NCI-H2081 (cell line): ENCODE results near the gene PRCP.
"Not testable (repeated sequence)": the region's sequence is repeated elsewhere in the genome, so short reads cannot be mapped to it uniquely, and the experiment has no call there.

Source experiments
- DNase-seq, 2 experiments: peaks; one replicate each; lab custom pipeline; 2025; lab: John Stamatoyannopoulos, UW

Gene PRCP

DNA sequence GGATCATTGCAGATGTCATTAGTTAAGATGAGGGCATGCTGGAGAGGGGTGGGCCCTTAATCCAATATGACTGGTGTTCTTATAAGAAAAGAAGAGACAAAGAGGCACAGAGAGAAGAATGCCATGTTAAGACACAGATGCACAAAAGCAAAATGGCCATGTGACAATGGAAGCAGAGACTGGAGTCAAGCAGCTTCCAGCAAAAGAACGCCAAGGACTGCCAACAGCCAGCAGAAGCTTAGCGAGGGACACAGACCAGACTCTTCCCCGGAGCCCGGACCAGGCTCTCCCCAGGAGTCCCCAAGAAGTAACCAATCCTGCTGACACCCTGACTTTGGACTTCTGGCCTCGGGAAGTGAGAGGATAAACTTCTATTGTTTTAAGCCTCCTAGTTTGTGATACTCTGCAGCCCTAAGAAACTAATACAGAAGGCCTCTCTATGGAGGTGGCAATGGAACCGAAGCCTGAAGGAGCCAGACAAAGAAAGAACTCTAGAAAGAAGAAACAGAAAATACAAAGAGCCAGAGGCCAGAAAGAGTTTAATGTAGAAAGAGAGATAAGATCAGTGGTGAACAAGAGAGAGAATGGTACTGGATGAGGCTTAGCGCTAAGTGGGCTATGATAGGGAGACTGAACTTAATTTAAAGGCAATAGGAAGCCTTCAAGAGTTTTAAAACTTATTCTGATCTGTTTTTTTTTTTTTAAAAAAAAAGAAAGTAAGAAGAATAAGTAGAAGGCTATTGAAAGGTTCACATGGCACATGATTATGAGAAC lies 27.7 kb downstream of the PRCP start:
- DNase-seq, result no peak

DNA sequence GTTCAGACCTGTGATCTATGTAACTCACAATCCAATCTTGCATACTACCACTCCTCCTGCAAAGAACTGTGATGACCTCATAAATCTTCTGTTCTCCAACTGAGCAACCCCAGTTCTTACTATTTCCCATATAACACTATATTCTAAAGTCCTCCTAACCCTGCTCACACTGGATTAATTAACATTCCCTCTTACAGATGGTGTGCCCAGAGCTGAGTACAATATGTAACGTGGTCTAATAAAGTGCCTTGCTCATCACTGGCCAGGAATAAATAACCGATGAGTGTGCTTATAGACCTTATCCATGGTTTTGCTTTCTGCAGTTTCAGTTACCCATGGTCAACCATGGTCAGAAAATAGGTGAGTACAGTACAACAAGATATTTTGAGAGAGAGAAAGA lies 28.6 kb downstream of the PRCP start:
- DNase-seq, result no peak

DNA sequence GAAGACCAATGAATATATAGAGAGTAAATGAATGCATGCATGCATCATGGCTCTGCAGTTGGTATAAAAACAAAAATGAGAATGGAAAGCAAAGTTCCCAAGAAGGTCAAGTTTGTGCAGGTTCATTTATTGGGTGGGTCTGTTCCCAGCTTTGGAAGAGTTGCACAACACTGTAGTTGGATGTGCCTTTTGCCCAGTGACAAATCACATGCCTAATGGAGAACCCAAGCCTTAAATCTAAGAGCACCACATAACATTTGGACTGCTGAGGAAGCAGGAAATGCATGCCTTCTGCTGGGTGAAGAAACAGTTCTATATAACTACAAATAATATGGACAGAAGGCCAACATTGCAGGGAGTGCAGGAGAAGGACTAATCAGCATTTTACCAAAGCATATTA lies 30.6 kb downstream of the PRCP start:
- no peak for DNase-seq

DNA sequence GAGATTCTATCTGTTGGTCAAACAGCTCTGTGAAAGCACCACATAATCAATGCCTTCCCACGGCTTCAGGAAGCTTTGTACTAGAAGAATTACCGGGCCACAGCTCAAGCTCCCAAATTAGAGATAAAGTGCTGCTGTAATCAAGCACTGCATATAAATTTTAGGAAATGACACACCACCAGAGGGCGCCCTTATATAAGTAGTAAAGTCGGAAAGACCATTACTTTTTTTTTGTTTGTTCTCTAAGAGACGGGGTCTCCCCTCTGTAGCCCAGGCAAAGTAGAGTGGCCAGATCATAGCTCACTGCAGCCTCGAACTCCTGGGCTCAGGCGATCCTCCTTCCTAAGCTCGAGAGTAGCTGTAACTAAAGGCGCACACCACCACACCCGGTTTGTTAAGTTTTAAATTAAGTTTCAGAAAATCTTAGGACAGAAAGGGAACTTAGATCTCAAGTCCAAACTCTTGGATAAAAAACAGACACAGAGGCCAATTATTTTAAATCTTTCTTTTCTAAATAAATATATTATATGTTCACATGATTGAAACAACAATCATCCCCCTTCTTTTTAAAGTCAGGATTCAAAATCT lies 32.6 kb downstream of the PRCP start:
- DNase-seq, result peak; percentile 71 to 82

DNA sequence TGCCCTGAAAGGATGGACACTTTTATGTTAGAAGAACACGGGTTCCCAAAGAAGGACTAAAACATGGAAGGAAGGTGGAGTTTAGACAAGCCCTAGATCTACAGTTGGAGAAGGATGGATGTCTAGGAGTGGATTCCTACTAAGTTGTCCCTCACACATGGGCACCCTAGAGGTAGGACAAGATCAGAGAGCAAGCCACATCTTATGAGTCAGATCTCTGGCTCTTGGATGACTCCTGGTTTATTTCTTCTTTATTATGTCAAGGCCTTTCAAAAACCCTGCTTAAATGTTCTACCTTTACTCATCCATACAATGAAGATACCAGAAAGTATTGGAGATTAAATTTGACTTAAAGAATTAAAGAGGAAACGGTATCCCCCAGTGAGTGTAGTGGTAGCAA lies 34.4 kb downstream of the PRCP start:
- no peak for DNase-seq

DNA sequence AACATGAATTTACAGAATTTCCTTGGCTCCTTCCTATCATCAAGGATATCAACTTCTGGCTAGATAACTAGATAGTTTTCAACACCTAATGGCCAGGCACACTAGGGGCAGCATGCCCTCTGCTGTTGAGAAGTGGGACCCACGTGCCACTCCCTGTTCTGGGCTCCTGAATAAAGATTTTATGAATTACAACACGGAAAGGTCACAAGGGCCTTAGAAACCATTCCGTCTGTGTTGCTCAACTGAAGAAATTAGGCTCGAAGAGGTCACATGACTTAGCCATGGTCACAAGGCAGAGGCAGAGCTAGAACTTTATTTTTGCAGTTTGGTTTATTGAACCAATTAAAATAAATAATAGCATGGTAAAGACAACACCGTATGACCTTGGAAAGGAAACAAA lies 36.0 kb downstream of the PRCP start:
- DNase-seq, result peak; percentile 42 to 47

DNA sequence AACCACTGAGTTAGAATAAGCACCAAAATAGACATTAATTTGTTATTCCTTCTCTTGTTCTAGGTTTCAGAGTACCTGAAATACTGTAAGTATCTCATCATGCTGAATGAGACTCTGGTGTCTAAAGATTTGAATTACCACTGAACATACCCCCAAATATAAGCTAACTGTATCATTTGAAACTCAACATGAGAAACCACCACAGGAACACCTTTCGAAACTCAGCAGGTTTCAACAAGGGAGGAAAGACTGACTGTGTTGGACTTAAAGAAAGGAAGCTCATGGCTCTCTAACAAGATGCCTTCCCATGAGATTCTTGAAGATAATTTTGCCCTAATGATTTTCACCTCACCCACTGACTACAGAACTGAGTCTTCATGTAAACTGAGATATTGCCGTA lies 37.0 kb downstream of the PRCP start:
- DNase-seq, result no peak

DNA sequence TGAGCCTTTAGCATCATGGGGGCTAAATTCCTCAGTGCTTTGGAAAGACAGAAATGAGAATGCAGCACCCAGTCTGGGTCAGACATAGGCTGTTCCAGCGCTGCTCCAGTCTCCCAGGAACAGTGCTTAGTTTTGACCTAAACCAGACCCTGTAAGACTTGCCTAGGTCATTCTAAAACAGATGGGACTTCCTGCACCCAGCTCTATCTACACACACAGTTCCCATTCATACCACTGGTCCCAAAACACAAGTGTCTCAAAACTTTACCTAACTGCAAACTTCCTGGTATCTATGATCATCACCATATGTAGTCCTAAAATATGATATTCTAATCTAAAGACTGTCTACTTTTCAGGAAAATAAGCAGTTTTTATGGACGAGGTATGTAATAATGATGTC lies 37.9 kb downstream of the PRCP start:
- DNase-seq, result no peak

DNA sequence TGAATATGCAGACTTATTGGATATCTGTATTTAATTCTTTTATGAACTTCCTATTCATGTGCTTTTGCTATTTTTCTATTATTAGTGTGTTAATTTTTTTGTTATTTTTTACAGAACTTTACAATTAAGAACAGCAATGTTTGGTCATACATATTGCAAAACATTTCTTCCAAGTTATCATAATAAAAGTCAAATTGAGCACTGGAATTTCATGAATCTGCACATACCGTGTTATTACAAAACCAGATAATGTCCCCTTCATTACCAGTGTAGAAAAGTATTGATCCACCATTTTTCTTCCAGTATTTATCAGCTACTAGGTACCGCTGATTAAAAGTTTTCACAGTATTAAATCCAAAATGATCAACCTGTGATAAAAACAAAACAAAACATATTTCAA lies 40.5 kb downstream of the PRCP start:
- no peak for DNase-seq

DNA sequence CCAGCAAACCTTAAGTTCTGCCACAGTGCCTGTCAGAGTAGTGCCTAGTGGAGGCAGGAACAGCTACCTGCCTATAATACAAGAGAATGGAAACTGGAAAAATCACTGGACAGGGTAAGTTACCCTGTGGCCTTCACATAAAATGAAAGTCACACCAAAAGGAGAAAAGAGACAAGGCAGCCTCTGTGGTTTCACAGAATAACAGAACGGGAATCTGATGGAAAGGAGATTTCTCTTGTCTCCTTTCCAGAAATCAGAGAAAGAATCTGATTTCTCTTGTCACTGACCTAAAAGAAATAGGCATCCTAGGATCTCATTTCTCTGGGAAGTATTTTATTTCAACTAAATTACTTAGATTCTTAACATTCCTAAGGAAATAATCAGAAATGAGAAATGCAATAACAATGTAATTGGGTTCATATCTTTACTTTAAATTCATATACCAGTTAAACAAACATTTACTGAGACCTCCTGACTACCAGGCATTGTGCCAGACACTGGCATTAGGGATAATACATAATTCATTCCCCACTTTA lies 41.6 kb downstream of the PRCP start:
- no peak for DNase-seq

DNA sequence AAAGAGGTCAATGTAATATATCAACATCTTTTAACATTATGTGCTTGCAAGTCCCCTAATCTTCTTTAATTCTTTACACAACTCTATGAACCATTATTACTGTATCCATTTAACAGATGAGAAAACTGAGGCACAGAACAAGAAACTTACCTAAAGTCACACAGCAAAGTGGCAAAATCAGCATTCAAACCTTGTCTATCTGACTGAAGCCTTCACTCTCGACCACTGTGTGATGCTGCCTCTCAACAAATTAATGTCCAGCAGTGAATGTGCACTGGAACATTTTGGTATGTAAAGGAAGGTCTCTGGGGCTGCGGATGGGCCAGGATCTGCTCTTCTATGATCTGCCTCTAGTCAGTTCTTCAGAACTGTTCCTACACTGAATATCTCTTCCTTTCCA lies 42.1 kb downstream of the PRCP start:
- DNase-seq, result no peak

DNA sequence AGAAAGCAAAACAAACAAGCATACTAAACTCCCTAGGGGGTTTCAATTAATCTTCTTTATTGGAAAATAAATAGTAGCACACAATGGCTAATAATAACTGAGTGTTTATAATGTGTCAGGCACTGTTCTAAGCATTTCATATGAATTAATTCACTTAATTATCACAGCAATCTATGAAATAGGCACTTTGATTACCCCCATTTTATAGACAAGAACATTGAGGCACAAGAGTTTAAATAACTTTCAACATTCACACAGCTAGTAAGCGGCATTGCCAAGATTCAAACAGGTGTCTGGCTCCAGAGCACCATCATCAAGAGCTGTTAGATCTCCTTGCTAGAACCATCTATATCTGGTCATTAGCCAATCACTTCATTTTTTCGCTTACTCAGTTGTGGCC lies 43.1 kb downstream of the PRCP start:
- no peak for DNase-seq

DNA sequence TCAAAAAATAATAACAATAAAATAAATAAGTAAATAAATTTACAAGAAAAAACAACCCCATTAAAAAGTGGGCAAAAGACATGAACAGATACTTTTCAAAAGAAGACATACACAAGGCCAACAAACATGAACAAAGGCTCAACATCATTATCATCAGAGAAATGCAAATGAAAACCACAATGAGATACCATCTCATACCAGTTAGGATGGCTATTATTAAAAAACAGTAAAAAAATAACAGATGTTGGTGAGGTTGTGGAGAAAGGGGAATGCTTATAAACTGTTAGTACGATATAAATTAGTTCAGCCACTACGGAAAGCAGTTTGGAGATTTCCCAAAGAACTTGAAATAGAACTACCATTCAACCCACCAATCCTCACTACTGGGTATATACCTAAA lies 44.6 kb downstream of the PRCP start:
- DNase-seq, result no peak

DNA sequence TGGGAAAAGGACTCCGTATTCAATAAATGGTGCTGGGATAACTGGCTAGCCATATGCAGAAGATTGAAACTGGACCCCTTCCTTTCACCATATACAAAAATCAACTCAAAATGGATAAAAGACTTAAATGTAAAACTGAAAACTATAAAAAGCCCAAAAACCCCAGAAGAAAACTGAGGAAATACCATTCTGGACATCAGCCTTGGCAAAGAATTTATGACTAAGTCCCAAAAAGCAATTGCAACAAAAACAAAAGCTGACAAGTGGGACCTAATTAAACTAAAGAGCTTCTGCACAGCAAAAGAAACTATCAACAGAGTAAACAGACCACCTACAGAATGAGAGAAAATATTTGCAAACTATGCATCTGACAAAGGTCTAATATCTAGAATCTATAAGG lies 45.3 kb downstream of the PRCP start:
- DNase-seq, result not testable (repeated sequence)

DNA sequence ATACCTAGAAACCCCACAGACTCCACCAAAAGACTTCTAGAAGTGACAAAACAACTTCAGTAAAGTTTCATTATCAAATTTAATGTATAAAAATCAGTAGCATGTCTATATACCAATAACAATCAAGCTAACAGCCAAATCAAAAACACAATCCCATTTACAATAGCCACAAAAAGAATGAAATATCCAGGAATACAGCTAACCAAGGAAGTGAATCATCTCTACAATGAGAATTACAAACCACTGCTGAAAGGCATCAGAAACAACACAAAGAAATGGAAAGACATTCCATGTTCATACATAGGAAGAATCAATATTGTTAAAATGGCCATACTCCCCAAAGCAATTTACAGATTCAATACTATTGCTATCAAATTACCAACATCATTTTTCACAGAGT lies 46.0 kb downstream of the PRCP start:
- DNase-seq, result no peak

DNA sequence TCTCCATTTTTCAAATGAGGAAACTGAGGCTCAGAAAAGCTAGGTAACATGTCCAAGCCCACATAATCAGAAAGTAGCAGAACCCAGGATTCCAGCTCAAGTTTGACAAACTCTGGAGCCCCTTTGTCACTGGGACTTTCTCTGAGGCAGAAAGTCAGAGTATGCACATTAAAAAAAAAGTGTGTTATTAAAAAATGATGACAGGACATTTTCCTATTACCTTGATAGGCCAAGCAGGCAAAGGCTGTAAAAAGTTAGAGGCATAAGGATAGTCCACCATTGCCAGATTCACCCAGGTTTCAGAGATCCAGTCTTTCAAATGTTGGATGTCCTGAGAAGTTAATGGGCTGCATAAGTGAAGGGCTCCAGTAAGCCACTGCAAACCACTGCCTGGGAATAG lies 51.4 kb downstream of the PRCP start:
- DNase-seq, result no peak

DNA sequence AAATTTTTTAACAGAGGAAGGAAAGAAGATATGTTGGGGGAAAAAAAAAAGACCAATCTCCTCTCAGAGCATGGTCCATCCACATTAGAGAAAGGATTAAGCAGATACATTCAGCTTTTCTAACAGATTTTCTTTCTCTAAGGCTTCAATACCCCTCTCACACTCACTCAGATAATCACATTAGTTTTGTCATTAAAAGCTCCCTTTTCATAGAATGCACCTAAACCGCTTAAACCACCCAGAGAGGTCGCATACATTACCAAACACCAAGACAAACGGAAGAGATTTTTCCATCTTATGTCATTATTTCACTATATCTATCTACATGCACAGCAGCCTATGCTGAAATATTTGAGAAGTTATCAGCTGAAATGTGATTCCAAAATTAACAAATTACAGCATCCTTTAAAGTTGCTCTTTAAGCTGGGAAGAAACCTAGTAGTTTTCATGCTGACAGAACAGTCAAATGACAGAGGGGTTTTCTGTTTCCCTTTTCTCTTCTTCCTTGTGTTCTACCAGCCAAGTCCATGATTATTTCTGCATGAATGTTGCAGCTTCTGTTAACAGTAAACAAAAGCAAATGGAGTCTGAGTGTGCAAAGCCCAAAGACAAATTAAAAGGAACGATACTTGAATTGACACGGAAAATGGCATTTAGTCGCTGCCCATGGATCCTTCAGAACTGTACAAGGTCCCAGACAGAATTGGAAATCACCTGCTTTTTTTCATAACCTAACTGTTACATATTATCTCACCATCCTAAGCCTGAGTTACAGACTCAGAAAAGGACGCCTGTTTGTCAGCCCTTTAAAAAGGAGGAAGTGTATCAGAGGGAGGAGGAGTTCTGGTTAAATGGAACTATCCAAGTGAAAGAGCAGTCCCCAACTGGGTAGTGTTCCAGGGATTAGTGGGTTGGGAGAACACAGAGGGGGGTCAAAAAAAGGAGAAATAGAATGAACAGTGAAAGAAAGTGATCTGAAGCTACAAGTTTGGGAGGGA lies 54.6 kb downstream of the PRCP start:
- DNase-seq, result no peak

DNA sequence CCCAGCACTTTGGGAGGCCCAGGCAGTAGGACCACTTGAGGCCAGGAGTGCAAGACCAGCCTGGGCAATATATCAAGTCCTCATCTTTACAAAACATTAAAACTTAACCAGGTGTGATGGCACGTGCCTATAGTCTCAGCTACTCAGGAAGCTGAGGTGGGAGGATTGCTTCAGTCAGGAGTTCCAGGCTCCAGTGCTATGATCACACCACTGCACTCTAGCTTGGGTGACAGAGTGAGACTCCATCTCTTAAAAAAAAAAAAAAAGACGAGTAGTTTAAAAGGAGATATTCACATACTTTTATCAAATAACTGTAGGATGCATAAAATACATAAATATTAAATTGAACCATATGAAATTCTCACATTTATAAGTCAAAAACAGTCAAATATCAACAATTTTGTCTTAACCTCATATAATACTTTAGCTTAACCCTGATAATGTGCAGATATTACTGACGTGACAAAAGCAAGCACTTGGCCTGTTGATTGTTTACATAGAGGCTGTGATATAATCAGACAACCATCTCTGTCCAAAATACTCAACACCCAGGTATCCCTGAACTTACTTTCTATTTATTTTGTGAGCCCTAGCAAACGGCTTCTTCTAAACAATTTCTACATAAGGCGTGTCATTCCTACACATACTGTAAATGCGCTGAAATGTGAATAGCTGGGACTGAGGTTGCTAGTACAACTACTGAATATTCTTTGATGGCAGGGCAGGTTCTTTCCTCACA lies 57.0 kb downstream of the PRCP start:
- no peak for DNase-seq

DNA sequence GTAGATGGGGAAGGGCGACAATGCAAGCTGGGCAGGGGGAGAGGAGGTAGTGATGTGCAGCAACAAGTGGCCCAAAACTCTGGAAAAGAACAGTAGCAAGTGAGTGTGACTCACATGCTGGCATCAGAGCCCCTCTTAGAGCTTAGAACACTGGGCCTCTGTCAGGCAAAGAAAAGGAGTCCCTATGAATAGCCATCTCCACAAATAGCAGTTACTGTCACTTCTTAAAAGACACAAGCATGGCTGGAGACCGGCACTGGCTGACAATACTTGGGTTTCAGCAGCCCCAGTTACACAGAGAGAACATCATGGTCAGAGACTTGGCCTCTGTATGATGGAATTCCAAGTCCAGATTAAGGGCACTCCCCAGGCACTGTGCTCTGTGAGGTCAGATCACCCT lies 58.2 kb downstream of the PRCP start:
- DNase-seq, result no peak

DNA sequence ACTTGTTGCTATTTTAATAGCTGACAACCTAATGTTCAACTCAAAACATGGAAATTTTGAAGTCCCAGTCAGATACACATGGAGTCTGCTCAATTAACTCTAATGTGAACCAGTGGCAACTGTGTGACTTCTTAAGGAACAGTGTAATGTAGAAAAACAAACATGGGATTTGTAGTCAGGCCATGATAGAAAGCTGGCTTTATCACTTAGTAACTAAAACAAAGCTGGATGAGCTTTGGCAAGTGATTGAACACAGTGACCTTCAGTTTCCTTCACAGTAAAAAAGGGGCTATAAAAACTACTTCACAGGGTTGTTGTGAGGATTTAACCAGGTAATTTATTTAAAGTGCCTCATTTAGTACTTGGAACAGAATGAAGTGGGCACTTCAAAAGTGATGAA lies 62.6 kb downstream of the PRCP start:
- no peak for DNase-seq

DNA sequence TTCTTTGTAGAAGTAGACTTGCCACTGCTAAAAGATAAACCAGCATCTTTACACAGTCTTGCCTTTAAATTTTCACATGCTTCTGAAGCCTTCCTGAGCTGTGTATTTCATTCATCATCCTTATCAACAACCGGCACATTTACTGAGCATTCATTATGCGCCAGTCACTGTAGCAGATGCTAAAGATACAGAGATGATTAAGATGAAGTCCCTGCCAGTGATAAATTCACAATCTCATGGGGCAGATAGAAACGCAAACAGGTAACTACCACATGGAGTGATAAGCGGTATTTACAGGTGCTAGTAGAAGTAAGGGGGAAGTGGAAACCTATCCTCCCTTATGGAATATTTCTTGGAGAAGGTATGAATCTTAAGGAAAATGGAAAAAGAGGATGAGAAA lies 67.2 kb downstream of the PRCP start:
- no peak for DNase-seq

DNA sequence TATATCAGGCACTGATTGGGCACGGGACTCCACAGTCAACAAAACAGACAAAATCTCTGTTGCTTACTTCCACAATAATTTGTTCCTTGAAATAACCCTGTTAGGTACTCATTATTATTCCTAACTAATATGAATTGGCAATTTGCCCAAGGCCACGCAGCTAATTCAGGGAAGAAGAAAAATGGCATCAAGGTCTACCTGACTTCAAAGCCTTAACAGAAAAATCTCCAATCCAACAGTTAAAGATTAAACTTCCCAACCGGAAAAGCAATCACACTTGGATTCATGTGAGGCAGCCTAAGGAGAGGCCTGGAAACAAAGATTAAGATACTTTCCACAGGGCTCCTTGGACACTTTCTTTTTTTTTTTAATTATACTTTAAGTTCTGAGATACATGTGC lies 68.9 kb downstream of the PRCP start:
- DNase-seq, result no peak
